NCI-H524 treated with DMSO at 0.1 percent for 48 hours (cell line): ENCODE results near the gene GOLGA7B.
"Not testable (repeated sequence)": the region's sequence is repeated elsewhere in the genome, so short reads cannot be mapped to it uniquely, and the experiment has no call there.

Source experiments
- DNase-seq: peaks from one replicate; lab custom pipeline; 2025; lab: John Stamatoyannopoulos, UW

The GOLGA7B gene

DNA sequence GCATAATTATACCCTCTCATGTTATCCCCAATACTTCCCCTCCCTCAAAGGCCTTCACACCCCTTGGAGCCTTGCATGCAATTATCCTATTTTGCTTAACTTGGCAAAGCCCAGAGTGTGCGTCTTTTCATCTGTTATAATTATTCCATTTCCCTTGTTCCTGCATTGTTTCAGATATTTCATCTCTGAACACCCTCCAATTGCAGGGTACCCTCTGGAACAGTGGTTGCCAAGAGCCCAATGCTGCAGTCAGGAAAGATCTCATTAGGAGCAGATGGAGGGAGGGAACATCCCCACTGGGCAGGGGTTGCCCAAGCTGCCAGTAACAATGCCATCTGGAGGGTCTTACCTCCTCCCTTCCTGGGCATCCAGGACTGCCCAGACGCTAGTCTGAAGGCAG lies 18.4 kb upstream of the GOLGA7B start:
- no peak for DNase-seq

DNA sequence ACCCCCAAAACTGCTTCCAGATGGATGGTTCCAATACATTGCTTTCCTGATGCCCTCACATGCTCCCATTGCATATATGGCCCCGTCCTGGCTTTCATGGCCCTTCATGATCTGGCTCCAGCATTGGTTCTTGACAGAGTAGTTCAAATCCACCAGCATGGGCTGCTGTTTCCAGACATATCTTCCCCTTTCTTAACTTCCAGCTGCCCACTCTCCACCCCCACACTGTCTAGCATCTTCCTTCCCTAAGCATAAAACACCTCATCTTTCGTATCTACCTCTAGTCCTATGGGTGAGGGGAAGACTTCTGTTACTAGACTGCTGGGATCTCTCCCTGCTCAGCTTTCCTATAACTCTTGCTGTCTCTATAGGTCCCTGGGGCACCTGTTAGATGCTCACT lies 13.2 kb upstream of the GOLGA7B start:
- DNase-seq, result no peak

DNA sequence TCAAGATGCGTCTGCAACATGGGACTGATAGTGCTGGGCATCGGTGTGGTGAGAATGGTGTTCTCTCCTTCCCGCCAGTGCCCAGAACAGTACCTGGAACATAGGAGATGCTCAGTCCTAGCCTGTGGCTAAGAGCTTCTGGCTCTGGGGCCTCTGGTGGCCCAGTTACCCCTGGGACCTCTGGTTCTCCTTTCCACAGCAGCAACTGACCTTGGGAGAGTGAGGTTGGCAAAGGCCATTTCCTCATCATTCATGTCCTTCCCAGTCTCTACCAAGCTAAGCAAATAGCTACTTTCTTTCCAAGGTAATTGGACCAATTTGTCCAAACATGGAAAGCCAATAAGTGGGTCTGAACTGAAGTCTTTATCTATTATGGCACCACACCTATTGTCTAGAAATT lies 11.6 kb upstream of the GOLGA7B start:
- no peak for DNase-seq

DNA sequence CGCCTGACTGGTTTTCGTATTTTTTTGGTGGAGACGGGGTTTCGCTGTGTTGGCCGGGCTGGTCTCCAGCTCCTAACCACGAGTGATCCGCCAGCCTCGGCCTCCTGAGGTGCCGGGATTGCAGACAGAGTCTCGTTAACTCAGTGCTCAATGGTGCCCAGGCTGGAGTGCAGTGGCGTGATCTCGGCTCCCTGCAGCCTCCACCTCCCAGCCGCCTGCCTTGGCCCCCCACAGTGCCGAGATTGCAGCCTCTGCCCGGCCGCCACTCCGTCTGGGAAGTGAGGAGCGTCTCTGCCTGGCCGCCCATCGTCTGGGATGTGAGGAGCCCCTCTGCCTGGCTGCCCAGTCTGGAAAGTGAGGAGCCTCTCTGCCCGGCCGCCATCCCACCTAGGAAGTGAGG lies 8.5 kb upstream of the GOLGA7B start:
- DNase-seq, result not testable (repeated sequence)

DNA sequence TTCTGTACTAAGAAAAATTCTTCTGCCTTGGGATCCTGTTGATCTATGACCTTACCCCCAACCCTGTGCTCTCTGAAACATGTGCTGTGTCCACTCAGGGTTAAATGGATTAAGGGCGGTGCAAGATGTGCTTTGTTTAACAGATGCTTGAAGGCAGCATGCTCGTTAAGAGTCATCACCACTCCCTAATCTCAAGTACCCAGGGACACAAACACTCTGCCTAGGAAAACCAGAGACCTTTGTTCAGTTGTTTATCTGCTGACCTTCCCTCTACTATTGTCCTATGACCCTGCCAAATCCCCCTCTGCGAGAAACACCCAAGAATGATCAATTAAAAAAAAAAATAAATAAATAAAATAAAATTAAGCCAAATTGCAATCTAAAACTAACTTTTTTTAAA lies 7.5 kb upstream of the GOLGA7B start:
- not testable (repeated sequence) for DNase-seq

GRCh38 chr10:97842656-97843280 lies 6.9 kb upstream of the GOLGA7B start:
- DNase-seq, result no peak

DNA sequence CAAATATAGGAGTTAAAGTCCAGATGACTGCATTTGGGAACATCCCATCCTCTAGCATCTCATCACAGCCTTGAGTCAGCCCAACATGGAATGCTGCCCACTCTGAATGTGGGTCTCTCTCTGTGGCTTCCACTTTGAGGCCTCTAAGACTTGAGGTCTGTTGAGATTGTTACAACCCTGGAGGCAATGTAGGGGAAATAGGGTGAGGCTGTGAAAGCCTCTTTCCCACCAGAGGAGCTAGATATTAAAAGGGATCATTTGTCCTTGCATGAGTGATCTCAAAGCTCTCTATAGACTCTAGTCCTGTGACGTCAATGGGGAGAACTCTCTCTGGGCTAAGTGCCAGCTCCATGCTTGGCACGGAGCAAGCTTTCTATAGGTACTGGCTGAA lies 6.4 kb upstream of the GOLGA7B start:
- DNase-seq, result no peak

GRCh38 chr10:97843972-97844371 lies 5.7 kb upstream of the GOLGA7B start:
- not testable (repeated sequence) for DNase-seq

DNA sequence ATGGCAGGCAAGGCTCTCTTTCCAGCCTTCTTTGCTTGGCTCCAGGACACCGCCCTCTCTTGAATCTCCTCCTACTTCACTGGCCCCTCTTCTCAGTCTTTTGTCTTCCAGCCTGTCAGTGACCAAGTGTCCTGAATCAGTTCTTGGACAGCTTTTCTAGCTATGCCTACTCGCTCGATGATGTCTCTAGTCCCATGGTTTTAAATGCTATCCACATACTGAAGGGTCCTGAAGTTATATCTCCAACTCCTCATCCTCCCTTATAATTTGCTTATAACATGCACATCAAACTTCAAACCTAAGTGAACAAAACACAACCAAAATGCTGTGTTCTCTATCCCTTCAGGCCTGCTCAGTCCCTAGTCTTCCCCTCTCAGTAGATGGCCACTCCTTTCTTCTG lies 5.0 kb upstream of the GOLGA7B start:
- DNase-seq, result no peak

GRCh38 chr10:97849103-97849686 lies 448 bp upstream of the GOLGA7B start:
- DNase-seq, result no peak

DNA sequence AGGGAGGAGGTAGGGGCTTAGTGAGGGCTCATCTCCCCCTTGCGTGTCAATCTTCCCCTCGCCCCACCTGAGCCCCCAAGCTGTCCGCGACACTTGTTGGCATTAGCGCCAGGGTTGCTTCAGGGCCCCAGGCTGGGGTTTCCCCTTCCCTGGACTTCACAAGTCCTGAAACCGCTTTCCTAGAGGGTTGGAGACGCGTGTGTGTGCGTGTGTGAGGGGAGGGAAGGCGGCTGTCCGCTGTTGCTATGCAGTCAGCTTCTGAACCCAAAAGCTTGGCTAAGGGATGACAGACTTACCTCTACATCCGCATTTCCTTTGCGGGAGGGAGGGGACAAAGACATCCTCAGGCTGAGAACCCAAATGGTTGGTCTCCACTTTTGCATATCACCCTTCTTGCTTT lies 803 bp downstream of the GOLGA7B start:
- DNase-seq, result no peak

- no peak for DNase-seq
These were observed 1.8 kb downstream of the GOLGA7B start for GRCh38 chr10:97851341-97852001.

- DNase-seq, result no peak
These were observed 2.6 kb downstream of the GOLGA7B start for GRCh38 chr10:97852277-97852676.

- DNase-seq, result no peak
These were observed 3.3 kb downstream of the GOLGA7B start for GRCh38 chr10:97852840-97853405.

DNA sequence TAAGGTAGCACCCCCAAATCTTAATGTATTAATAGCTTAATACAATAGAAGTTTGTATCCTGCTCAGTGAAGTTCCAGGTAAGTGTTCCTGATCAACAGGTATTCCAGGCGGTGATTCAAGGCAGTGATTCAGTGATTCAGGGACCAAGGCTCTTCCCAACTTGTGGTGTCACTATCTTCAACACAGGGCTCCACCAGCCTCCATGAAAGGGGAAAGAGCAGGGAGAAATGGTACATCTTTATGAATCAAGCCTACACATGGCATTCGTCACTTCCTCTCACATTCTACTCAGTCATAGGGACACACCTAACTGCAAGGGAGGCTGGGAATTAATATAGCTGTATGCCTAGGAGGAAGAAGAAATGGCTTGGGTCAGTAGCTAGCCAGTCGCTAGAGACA lies 5.1 kb downstream of the GOLGA7B start:
- DNase-seq, result no peak

DNA sequence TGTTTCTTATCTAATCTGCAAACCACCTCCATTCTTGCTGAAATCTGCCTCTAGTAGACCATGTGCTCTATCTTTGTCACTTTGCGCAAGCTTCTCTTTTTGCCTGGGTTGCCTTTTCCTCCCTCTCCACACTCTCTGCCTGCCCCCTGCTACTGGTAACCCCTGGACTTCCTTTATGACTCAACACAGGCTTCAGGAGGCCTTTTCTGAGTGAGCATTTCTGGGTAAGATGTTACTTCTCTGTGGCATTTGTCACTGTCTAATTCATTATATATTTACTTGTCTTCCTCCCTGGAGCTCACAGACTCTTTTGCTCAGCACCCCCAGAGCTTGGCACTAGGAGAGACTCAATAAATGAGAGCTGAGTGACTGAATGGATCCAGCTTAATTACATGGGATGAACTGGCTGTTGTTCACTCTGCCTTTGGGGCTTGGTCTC lies 8.4 kb downstream of the GOLGA7B start:
- DNase-seq, result no peak

DNA sequence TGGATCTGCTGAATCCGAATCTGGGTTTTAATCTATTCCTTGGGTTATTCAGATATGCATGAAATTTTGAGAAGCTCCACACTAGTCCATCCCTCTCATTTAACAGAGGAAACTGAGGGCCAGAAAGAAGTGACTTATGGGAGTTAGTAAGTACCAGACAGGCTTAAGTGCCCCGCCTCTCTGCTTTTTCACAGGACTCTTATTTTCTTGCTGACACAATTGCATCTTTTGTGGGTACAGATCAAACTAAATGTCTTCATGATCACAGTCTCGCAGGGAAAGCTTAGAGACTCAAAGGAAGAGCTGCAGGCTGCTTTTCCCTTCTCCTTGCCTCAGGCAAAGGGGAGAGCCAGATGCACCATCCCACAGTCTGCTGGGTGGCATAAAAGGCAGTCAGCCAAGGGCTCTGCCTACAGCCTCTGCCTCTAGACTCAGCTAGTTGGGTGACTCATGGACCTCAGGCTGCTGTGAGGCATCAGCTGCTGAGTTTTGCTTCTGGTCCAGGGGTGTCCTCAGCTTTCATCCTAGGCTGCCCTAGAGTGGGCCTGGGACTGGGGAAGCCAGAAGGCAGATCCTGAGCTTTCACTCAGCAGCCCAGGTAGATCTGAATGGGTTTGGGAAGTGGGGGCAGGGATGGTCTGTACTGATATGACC lies 11.6 kb downstream of the GOLGA7B start:
- no peak for DNase-seq

- no peak for DNase-seq
These were observed 12.3 kb downstream of the GOLGA7B start for GRCh38 chr10:97861924-97862323.

DNA sequence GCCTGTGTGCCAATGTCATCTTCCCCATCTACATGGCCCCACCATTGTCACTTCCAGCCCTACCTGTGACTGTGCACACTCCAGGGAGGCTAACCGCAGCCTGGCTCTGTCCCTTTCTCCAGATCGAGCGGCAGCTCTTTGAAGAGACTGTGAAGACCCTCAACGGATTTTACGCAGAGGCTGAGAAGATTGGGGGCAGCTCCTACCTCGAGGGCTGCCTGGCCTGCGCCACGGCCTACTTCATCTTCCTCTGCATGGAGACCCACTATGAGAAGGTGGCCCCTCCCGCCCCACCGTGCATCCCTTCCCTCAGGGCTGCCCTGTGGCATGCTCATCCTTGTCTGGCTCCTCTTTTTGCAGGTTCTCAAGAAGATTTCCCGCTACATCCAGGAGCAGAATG lies 14.2 kb downstream of the GOLGA7B start:
- DNase-seq, result no peak

DNA sequence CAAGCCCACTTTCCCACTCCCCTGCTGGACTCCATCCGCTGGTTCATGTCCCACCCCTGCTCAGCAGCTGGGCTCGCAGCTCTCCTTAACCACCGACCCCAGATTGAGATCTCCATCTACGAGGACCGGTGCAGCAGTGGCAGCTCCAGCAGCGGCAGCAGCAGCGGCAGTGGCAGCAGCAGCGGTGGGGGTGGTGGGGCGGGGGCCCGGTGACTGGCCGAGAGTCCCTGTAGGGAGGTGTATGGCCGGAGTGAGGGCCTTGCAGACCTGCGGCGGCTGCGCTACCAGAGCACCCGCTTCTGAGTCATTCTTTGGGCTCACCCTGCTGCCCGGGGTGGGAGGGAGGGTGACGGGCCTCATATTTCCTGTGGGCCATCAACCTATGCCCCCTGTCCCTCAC lies 15.8 kb downstream of the GOLGA7B start:
- no peak for DNase-seq

GRCh38 chr10:97866524-97867219 lies 17.0 kb downstream of the GOLGA7B start:
- no peak for DNase-seq

DNA sequence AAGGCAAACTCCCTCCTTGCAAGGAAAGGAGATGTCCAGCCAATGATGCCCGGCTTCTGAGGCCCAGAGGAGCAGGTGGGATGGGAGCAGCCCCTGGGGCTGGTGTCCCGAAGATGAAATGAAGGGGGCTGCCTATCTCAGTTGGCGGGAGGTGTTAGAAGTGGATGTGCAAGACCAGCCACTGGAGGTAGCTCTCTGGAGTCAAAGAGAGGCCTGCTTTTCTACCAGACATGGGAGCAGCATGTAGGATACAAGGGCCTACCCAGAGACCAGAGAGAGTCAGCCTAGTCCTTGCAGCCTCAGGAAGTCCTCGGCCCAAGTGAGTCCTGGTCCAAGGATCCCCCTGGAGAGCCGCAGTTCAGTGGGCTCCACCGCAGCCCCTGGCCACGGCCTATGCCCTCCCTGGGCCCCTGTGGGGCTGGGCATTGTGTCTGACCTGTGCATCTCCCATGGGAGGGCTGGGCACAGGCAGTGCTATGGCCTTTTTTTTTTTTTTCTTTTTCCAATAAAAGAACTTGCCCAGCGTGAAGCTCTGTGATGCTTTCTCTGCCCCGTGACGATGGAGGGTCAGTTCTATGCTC lies 17.7 kb downstream of the GOLGA7B start:
- no peak for DNase-seq
